ENCODE data around the gene SLC6A8.

- TF ChIP-seq CTCF (conservative IDR thresholded peaks at IDR 0.05; ENCODE audit: low read length) (no peak), EZH2phosphoT487 (IDR thresholded peaks at IDR 0.05; ENCODE audit: borderline replicate concordance, low read depth, low read length) (no peak)
These were observed 39.2 kb upstream of the SLC6A8 start for GRCh38 chrX:153648358-153649177.
